Stimulated activated naive CD4-positive, alpha-beta T cell (primary cell): ENCODE measurements around the gene TBC1D22B.
A peak's percentile ranks its signal among the peaks of the same experiment; 100 is the strongest.

Experiments used
- DNase-seq, 6 experiments: peaks; one replicate each; lab custom pipeline; 2025; lab: John Stamatoyannopoulos, UW

Gene TBC1D22B

GRCh38 chr6:37239950-37240713 lies 17.4 kb upstream of the TBC1D22B start:
- DNase-seq: peak in 5 of 6 experiments; percentile 1 to 45 (median 9)

GRCh38 chr6:37241131-37241530 lies 16.4 kb upstream of the TBC1D22B start:
- no peak for DNase-seq

- DNase-seq: no peak
Measured at GRCh38 chr6:37241775-37242428, 15.7 kb upstream of the TBC1D22B start.

- DNase-seq: no peak
Measured at GRCh38 chr6:37242429-37243052, 15.0 kb upstream of the TBC1D22B start.

- no peak for DNase-seq
Measured at GRCh38 chr6:37243131-37243815, 14.3 kb upstream of the TBC1D22B start.

- DNase-seq: no peak
Measured at GRCh38 chr6:37243816-37244370, 13.7 kb upstream of the TBC1D22B start.

GRCh38 chr6:37244430-37245310 lies 12.9 kb upstream of the TBC1D22B start:
- DNase-seq: no peak

GRCh38 chr6:37251211-37251780 lies 6.3 kb upstream of the TBC1D22B start:
- DNase-seq: no peak

GRCh38 chr6:37253486-37254007 lies 4.0 kb upstream of the TBC1D22B start:
- no peak for DNase-seq

- DNase-seq: no peak
Measured at GRCh38 chr6:37254881-37255280, 2.7 kb upstream of the TBC1D22B start.

GRCh38 chr6:37256692-37257319 lies 766 bp upstream of the TBC1D22B start:
- no peak for DNase-seq

- DNase-seq: peak in 1 of 6 experiments; percentile 17
Measured at GRCh38 chr6:37257320-37257633, 295 bp upstream of the TBC1D22B start.

GRCh38 chr6:37258405-37259105 lies 983 bp downstream of the TBC1D22B start:
- peak in 1 of 6 experiments; percentile 31 for DNase-seq

- DNase-seq: no peak
Measured at GRCh38 chr6:37259191-37259590, 1.6 kb downstream of the TBC1D22B start.

- no peak for DNase-seq
Measured at GRCh38 chr6:37260040-37260439, 2.5 kb downstream of the TBC1D22B start.

- DNase-seq: no peak
Measured at GRCh38 chr6:37260444-37260843, 2.9 kb downstream of the TBC1D22B start.

GRCh38 chr6:37261198-37261597 lies 3.6 kb downstream of the TBC1D22B start:
- DNase-seq: no peak

GRCh38 chr6:37262446-37263026 lies 5.0 kb downstream of the TBC1D22B start:
- DNase-seq: no peak

- DNase-seq: no peak
Measured at GRCh38 chr6:37265001-37265400, 7.4 kb downstream of the TBC1D22B start.
